Spleen (tissue), 11 donors: Measurements from ENCODE around the gene WNT6. TPM values are rescaled to one million over a fixed set of nuclear protein-coding genes. Genes with fewer than 3 reads are reported as not detected.
A peak's percentile ranks its signal among the peaks of the same experiment; 100 is the strongest.

Source experiments
- DNase-seq: peaks from one replicate; pipeline ENCODE4 v3.0.0-alpha.2; 2020
- H3K27ac ChIP-seq, 8 donors: fragments of 200-600 bp; sonication (generic) in 7 of 8; 1 replicate in 4 of 8; 2 replicates in 4 of 8; pipeline versions ENCODE4 v1.5.0 to v1.8.0; 2016 to 2021; ENCODE audit warnings: inconsistent platforms in 4 of 8, mild to moderate bottlenecking in 4 of 8, moderate library complexity in 1 of 8
- H3K27me3 ChIP-seq, 7 donors: fragments of 200-600 bp; sonication (generic) in 6 of 7; replicated peaks in 1 of 7; 1 replicate in 4 of 7; 2 replicates in 3 of 7; pipeline versions ENCODE4 v1.5.0 to v1.8.0; 2016 to 2021; ENCODE audit warnings: inconsistent platforms in 3 of 7, mild to moderate bottlenecking in 1 of 7
- H3K36me3 ChIP-seq, 6 donors: fragments of 200-600 bp; sonication (generic) in 5 of 6; 1 replicate in 4 of 6; 2 replicates in 2 of 6; pipeline versions ENCODE4 v1.5.0 to v1.8.0; 2016 to 2021; ENCODE audit warnings: inconsistent platforms in 2 of 6
- H3K4me1 ChIP-seq, 6 donors: fragments of 200-600 bp; sonication (generic) in 5 of 6; 1 replicate in 3 of 6; 2 replicates in 3 of 6; pipeline versions ENCODE4 v1.5.0 to v1.8.0; 2016 to 2021; ENCODE audit warnings: inconsistent platforms in 3 of 6
- H3K4me3 ChIP-seq, 8 donors: fragments of 200-600 bp; sonication (generic) in 7 of 8; 1 replicate in 4 of 8; 2 replicates in 4 of 8; pipeline versions ENCODE4 v1.5.0 to v1.8.0; 2016 to 2021; ENCODE audit warnings: inconsistent platforms in 4 of 8, mild to moderate bottlenecking in 4 of 8, moderate library complexity in 2 of 8
- H3K9me3 ChIP-seq, 8 donors: fragments of 200-600 bp; sonication (generic) in 7 of 8; 1 replicate in 4 of 8; 2 replicates in 4 of 8; pipeline versions ENCODE4 v1.5.0 to v1.8.0; 2016 to 2021; ENCODE audit warnings: inconsistent platforms in 4 of 8
- CTCF ChIP-seq, 11 experiments: fragments of 200-600 bp in 7 of 11; fragments of 450-650 bp in 4 of 11; sonication (generic) in 4 of 11; IDR thresholded peaks in 8 of 11; conservative IDR thresholded peaks in 3 of 11; 1 replicate in 7 of 11; 2 replicates in 4 of 11; pipeline versions ENCODE4 v1.4.0 to v1.8.0; 2016 to 2021; ENCODE audit warnings: antibody characterized with exemption in 11 of 11, inconsistent platforms in 4 of 11, mild to moderate bottlenecking in 1 of 11
- POLR2A ChIP-seq, 3 donors: fragments of 450-650 bp; IDR thresholded peaks; one replicate each; pipeline ENCODE4 v1.5.1; 2017; ENCODE audit warnings: antibody characterized with exemption in 3 of 3, mild to moderate bottlenecking in 1 of 3
- POLR2AphosphoS5 ChIP-seq, 3 donors: sonication (generic); formaldehyde crosslinking; IDR thresholded peaks; one replicate each; pipeline ENCODE4 v1.5.1; 2017; ENCODE audit warnings: antibody characterized with exemption in 3 of 3
- WGBS, 5 donors: extraction: QIAGEN DNeasy Blood & Tissue Kit in 3 of 5; methylation state at CpG; one replicate each; pipeline versions ENCODE4 v1.1.5 to v1.1.7; 2013 to 2018; 5-methylcytosine and 5-hydroxymethylcytosine counted together
- intact Hi-C: fragments of 100-400 bp; cut with DNase I; formaldehyde crosslinking; loops from one replicate; pipeline ENCODE4 v1.15.0; 2023; ENCODE audit warnings: low total_unique reads
- polyA plus RNA-seq, 3 donors: library from polyadenylated mRNA; stranded (reverse); fragments of 200-250 nt; gene quantifications; one replicate each; pipeline ENCODE4 v1.2.1, GENCODE V29; 2013
- total RNA-seq, 7 donors: library from RNA; depleted of rRNA in 3 of 7; stranded (reverse); fragments of >200 nt in 3 of 7; fragmentation: NEBNext Ultra II Directional in 4 of 7; extraction: Animal tissue kit (Norgen Biotek cat#: 25700) in 4 of 7; gene quantifications; one replicate each; pipeline versions ENCODE4 v1.1.0 to v1.2.1, GENCODE V29; 2016 to 2021
- donor health status: healthy with polysubstance abuse.
- donor health status: DM: no; HTN: no; CAD: no; lungs with moderate emphysema.
- donor health status: DM: no; HTN: no; CAD: no.
- donor health status: Bipolar disorder and iron deficiency.
- donor health status: healthy.
- donor health status: DM: no; HTN: no; CAD: no.
- donor health status: DM: yes; HTN: yes; CAD: no.

The WNT6 gene
- total and polyA plus RNA-seq, 10 donors = 1.1 to 10.9 (median 6.7) TPM

- peak overlapping the region in 7 of 8 donors; percentile 21 to 67 (median 33) for H3K4me3 ChIP-seq
- TF ChIP-seq CTCF (IDR thresholded peaks at IDR 0.05 in 8 of 11, conservative IDR thresholded peaks at IDR 0.05 in 3 of 11) = no peak
- TF ChIP-seq POLR2AphosphoS5 (IDR thresholded peaks at IDR 0.05) = peak; percentile 71 to 87 (median 72)
- TF ChIP-seq POLR2A (IDR thresholded peaks at IDR 0.05) = no peak
Measured at GRCh38 chr2:218896501-218897393, 37.1 kb downstream of the WNT6 start.

DNA sequence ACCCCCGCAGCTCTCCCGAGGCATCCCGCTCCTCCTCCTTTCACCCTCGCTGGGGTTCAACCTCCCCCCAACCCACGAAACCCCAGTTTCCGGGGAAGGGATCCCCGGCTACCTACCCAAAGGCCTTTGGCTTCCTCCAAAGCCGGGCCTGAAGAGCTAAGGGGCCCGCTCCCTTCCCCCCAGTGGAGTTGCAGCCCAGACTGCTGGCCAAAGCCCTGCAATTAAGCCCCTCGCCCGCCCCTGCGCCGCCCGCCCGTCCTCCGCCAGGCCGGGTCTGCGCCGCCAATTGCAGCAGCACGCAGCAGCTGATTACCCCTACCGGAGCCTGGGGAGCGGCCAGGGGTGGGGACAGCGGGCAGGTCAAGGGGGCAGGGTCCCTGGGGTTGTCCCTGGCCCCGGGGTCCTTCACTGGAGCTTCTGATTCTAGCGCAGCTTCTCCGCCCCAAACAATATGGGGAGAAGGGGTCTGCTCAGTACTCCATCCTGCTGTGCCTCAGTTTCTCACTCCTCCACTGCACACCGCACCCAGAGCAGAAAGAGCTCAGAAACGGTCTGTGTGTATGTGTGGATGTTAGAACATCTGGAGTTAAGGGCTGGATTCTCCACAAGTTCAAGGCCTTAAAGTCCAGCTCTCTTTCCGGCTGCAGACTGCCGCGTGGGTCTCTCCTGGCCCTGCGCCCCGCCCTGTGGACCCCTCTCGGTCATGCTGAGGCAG, 37.9 kb downstream of the WNT6 start:
- WGBS, 5 donors = 2 to 10% (median 7%) methylated on average over 15 to 34 of the region's 34 CpGs
- peak; percentile 84 for DNase-seq
- Histone ChIP-seq H3K36me3 (no peaks in the 10 kb centered on the region), H3K4me3 (peak overlapping the region in 7 of 8 donors; percentile 21 to 67 (median 33)), H3K9me3 (no peaks in the 10 kb centered on the region), H3K27ac (peak overlapping the region in 7 of 8 donors; percentile 4 to 86 (median 65)), H3K27me3 (peaks cover 0 to 100% (median 37%) of the 10 kb centered on the region in 7 donors), H3K4me1 (peaks cover 31 to 63% (median 61%) of the 10 kb centered on the region in 6 donors)
- intact Hi-C loops = loop anchor here (1.0 to 2.0 kb wide), 2 partner anchors 21 to 47 kb away; no protein-coding TSS in a partner anchor
- TF ChIP-seq POLR2AphosphoS5 (IDR thresholded peaks at IDR 0.05) = no peak
- TF ChIP-seq POLR2A (IDR thresholded peaks at IDR 0.05) = no peak
- TF ChIP-seq CTCF (IDR thresholded peaks at IDR 0.05 in 8 of 11, conservative IDR thresholded peaks at IDR 0.05 in 3 of 11) = no peak

More at GRCh38 chr2:218896501-218897393, 37.1 kb downstream of the WNT6 start:
- Histone ChIP-seq H3K9me3 (no peaks in the 10 kb centered on the region), H3K4me1 (peaks cover 31 to 71% (median 65%) of the 10 kb centered on the region in 6 donors), H3K36me3 (no peaks in the 10 kb centered on the region), H3K27ac (peak overlapping the region in 7 of 8 donors; percentile 24 to 86 (median 65)), H3K27me3 (peaks cover 0 to 98% (median 37%) of the 10 kb centered on the region in 7 donors)
- intact Hi-C loops = no loop called here
- peak; percentile 90 for DNase-seq
- WGBS, 5 donors = 0 to 2% (median 1%) methylated on average over 23 to 40 of the region's 40 CpGs

- Histone ChIP-seq H3K4me1 (peaks cover 28 to 56% (median 53%) of the 10 kb centered on the region in 6 donors), H3K27me3 (peaks cover 0 to 97% (median 37%) of the 10 kb centered on the region in 7 donors), H3K9me3 (no peaks in the 10 kb centered on the region), H3K27ac (peak overlapping the region in 1 of 8 donors; percentile 86), H3K4me3 (peak overlapping the region in 4 of 8 donors; percentile 9 to 67 (median 36)), H3K36me3 (no peaks in the 10 kb centered on the region)
- peak; percentile 52 to 80 (median 77) for TF ChIP-seq POLR2AphosphoS5 (IDR thresholded peaks at IDR 0.05)
- peak; percentile 92 to 99 (median 96) for TF ChIP-seq CTCF (IDR thresholded peaks at IDR 0.05 in 8 of 11, conservative IDR thresholded peaks at IDR 0.05 in 3 of 11)
- no peak for TF ChIP-seq POLR2A (IDR thresholded peaks at IDR 0.05)
- 3 to 11% (median 4%) methylated on average over 21 to 52 of the region's 52 CpGs for WGBS, 5 donors
- intact Hi-C loops = loop anchor here (1.0 to 2.0 kb wide), 2 partner anchors 22 to 47 kb away; no protein-coding TSS in a partner anchor
- peak; percentile 94 for DNase-seq
Measured at GRCh38 chr2:218898109-218898878, 38.7 kb downstream of the WNT6 start.
